ENCODE results near the gene PRND.

DNA sequence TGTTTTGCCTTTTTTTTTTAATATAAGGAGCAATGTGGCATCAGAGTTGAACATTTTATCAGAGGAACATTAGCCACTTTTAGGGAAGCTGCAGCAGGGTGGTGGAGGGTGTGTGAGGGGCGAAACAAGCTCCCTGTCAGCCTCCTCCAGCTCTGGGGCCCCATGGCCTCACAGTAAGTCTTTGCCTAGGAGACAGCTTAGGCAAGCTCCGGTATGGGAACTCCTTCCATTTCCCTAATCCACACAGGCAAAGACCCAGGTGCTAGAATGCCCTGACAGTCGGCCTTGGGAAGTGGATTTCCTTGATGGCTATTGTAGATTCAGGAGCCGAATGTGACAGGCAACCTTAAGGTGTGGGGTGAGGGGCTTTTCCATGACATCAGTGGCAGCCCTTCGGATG, 862 bp downstream of the PRND start:
- TF ChIP-seq CTCF (conservative IDR thresholded peaks at IDR 0.05 in 1 of 2, IDR thresholded peaks at IDR 0.05 in 1 of 2; ENCODE audit: low read depth in 1 of 2, low read length in 2 of 2) (no peak), EZH2 (IDR thresholded peaks at IDR 0.05; ENCODE audit: low read length, missing control alignments) (no peak)
